ENCODE results near the gene AMBRA1.

AMBRA1 gene

DNA sequence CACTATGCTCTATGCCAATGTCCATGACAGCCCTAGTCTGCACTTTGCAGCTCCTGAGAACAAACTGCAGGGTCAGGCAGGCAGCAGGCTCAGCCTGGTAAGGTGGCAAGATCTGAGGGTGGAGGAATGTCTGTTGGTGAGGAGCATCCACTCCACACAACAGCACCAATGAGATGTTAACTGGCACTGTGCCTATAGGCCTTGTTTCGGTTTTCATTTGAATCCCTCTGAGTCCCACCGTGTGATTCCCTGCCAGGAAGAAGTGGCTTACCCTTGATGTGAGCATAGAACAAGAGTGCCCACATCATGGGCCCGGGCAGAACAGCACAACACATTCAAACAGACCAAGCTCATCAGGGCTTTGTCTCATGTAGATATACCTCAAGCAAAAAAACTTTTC, 158.1 kb downstream of the AMBRA1 start:
- TF ChIP-seq, protein P1, sequence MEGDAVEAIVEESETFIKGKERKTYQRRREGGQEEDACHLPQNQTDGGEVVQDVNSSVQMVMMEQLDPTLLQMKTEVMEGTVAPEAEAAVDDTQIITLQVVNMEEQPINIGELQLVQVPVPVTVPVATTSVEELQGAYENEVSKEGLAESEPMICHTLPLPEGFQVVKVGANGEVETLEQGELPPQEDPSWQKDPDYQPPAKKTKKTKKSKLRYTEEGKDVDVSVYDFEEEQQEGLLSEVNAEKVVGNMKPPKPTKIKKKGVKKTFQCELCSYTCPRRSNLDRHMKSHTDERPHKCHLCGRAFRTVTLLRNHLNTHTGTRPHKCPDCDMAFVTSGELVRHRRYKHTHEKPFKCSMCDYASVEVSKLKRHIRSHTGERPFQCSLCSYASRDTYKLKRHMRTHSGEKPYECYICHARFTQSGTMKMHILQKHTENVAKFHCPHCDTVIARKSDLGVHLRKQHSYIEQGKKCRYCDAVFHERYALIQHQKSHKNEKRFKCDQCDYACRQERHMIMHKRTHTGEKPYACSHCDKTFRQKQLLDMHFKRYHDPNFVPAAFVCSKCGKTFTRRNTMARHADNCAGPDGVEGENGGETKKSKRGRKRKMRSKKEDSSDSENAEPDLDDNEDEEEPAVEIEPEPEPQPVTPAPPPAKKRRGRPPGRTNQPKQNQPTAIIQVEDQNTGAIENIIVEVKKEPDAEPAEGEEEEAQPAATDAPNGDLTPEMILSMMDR (conservative IDR thresholded peaks at IDR 0.05): no peak

DNA sequence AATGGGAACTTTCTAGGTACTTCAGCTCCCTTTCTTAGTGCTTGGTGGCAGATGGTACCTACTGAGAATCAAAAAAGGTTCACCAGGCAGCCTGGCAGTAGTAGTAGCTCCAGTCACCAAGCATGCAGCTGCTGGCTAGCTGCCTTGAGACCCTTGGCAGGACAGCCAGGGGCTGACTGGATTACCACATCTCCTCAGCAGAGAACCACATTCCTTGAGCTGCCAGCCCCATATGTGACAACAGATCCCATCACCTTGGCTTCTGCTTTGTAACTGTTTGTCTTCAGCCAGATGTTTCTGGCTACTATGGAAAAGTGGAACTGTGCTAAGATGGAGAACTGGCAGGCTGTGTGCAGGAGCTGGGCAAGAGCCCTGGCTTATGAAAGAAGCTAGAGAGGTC, 162.6 kb downstream of the AMBRA1 start:
- H3K27ac ChIP-seq: no peak overlapping the region
- TF ChIP-seq, protein P1 (conservative IDR thresholded peaks at IDR 0.05): no peak

More for the DNA sequence above, 158.1 kb downstream of the AMBRA1 start:
- H3K27ac ChIP-seq: no peak overlapping the region

DNA sequence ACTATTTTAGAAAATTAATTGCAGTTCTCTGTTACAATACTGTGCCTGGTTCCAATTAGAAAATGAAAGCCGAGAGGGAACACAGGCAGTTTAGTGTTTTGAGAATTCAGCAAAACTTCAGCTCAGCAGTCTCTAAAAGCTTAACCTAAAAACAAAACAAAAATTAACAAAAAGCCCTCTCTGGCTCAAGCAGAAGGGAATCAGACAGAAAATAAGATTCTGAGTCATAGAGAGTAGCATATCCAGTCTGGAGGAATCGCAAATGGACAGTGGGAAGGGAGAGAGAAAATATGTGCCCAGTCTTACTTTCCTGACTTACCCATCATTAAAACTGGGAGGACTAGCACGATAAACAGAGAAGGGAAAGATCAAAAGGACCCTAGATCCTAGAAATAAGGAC, 164.1 kb downstream of the AMBRA1 start:
- no peak overlapping the region for H3K27ac ChIP-seq
- TF ChIP-seq, protein P1 (conservative IDR thresholded peaks at IDR 0.05): no peak

DNA sequence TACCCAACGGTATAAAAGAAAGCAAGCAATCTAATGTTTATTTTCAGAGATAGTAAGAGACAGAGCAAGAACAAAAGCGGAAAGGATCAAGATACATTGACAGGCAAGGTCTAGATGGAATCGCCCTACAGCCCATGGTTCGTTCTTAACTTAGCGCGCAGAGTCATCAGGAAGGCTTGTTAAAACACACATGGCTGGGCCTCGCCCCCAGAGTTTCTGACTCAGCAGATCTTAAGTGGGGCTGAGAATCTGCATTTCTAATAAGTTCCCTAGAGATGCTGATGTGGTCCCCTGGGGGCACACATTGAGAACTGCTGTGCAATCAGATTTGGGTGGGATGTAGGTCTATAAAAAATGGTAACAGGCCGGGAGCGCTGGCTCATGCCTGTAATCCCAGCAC, 166.5 kb downstream of the AMBRA1 start:
- TF ChIP-seq, protein P1 (conservative IDR thresholded peaks at IDR 0.05): no peak
- no peak overlapping the region for H3K27ac ChIP-seq

DNA sequence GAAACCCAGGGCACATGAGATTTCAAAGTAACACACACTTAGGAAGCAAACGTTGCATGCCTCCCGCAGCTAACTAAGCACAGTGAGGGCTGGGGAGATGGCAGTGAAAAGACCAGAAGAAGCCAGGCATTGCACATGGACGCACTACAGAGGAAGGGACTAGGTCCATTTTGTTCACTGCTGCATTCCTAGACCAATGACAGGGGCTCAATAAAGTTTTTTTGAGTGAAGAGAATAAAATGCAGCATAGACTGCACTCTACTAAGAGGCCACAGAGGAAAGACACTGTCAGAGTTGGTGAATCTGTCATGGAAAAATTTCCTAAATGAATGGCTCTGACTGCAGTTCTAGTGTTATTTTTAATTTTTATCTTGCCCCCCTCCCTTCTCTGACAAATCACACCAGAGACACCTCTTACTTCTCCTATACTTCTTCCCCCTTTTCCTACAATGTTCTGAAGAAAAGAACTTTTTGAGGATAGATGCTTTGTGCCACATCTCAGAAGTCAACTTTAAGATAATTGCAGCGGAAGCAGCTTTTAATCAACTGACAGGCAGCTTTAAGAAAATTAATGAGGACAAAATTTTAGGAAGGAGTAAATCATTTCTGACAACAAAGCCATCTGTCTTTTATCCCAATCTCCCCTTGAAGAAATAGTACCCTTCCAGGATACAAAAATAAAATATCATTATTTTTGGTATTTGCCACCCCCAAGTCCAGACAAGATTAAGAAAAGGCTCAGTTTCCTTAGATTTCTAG, 167.4 kb downstream of the AMBRA1 start:
- H3K27ac ChIP-seq: no peak overlapping the region
- TF ChIP-seq, protein P1 (conservative IDR thresholded peaks at IDR 0.05): no peak

DNA sequence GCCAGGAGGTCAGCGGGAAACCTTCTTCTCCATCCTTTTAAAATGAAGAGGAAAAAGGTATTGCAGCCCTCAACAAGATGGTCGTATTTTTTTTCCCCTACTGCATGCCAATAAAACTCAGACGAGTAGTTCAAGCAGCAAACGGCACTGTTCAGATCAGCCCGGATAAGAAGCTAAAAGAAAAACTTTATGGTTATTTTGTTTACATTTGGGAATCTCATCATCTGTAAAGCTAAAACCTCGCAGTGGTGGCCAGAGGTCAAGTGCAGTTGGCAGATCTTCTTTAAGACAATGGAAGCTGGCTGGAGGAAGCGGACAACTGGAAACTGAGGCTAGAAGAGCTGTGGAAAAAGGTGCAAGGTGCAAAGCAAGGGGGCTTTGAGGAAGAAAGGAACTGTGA, 171.2 kb downstream of the AMBRA1 start:
- H3K27ac ChIP-seq: peak overlapping the region; percentile 27
- TF ChIP-seq, protein P1 (conservative IDR thresholded peaks at IDR 0.05): no peak

DNA sequence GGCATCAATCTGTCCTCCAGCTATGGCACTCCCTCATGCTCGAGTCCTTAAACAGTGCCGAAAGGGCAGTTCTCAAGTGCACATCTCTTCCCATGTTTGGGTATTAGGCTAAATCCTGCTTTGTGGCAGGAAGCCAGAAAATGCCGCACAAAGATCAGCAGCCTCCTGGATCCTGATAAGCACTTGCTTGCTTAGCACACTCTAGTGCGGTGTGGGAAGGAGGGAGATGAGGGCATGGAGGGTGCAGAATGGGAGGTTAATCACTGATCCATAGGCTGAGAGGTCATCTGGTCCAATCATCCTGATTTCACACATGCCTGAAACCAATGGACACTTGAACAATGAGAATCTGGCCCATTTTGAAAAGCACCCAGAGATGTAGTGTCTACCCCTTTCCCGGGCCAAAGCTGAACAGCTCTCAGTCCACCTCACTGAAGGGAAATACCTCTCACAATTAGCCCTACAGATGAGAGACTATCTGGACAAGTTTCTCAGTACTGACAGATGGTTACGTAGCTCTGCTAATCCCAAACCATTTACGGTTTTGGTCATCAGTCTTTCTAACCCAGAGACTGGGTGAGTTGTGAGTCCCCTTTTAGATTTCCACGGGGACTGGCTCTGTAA, 172.5 kb downstream of the AMBRA1 start:
- H3K27ac ChIP-seq: no peak overlapping the region
- TF ChIP-seq, protein P1 (conservative IDR thresholded peaks at IDR 0.05): no peak

All from VCaP (cell line).